SK-N-MC (cell line): ENCODE results near the gene SLC35A5.

Source experiments
- EZH2 ChIP-seq: fragments of 200-600 bp; sonication (generic); IDR thresholded peaks from one replicate; pipeline ENCODE4 v1.6.1; 2017; ENCODE audit warnings: antibody characterized with exemption
- POLR2AphosphoS5 ChIP-seq: IDR thresholded peaks from 2 replicates; pipeline ENCODE4 v1.6.1; 2012; ENCODE audit warnings: mild to moderate bottlenecking, low read depth, low read length, borderline replicate concordance

- no peak for TF ChIP-seq POLR2AphosphoS5
- TF ChIP-seq EZH2, result no peak
Observed at GRCh38 chr3:112634786-112635541, 73.1 kb downstream of the SLC35A5 start.
